ENCODE data around the gene PFKL. TPM values are rescaled to one million over a fixed set of nuclear protein-coding genes. Genes with fewer than 3 reads are reported as not detected.

The PFKL gene
- total RNA-seq, 1 donor: 106 TPM

DNA sequence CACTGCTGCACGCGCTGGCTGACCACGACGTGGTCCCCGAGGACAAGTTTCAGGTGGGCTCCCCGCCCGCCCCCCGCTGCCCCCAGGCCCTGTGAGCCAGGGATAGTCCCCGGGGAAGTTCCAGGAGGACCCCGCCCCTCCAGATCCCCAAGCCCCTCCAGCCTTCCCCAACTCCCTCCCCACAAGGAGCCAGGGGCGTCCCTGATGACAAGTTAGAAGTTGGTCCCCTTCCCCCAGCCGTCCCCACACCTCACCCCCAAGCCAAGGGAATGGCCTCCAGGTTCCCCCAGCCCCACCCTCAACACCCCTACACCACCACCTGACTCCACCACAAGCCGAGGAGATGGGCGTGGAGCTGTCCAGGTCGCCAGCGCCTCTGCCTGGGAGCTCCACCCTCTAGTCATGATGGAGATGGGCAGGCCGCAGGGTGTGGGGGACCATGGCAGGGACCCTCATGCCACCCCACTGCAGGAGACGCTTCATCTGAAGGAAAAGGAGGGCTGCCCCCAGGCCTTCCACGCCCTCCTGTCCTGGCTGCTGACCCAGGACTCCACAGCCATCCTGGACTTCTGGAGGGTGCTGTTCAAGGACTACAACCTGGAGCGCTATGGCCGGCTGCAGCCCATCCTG, 13.7 kb upstream of the PFKL start:
- no peak overlapping the region for H3K4me3 ChIP-seq (ENCODE audit: low read depth, low read length)
- TF ChIP-seq, protein P1, sequence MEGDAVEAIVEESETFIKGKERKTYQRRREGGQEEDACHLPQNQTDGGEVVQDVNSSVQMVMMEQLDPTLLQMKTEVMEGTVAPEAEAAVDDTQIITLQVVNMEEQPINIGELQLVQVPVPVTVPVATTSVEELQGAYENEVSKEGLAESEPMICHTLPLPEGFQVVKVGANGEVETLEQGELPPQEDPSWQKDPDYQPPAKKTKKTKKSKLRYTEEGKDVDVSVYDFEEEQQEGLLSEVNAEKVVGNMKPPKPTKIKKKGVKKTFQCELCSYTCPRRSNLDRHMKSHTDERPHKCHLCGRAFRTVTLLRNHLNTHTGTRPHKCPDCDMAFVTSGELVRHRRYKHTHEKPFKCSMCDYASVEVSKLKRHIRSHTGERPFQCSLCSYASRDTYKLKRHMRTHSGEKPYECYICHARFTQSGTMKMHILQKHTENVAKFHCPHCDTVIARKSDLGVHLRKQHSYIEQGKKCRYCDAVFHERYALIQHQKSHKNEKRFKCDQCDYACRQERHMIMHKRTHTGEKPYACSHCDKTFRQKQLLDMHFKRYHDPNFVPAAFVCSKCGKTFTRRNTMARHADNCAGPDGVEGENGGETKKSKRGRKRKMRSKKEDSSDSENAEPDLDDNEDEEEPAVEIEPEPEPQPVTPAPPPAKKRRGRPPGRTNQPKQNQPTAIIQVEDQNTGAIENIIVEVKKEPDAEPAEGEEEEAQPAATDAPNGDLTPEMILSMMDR (IDR thresholded peaks at IDR 0.05; ENCODE audit: insufficient read depth, low read depth, low read length): no peak
- no peak for DNase-seq (ENCODE audit: low read depth)

DNA sequence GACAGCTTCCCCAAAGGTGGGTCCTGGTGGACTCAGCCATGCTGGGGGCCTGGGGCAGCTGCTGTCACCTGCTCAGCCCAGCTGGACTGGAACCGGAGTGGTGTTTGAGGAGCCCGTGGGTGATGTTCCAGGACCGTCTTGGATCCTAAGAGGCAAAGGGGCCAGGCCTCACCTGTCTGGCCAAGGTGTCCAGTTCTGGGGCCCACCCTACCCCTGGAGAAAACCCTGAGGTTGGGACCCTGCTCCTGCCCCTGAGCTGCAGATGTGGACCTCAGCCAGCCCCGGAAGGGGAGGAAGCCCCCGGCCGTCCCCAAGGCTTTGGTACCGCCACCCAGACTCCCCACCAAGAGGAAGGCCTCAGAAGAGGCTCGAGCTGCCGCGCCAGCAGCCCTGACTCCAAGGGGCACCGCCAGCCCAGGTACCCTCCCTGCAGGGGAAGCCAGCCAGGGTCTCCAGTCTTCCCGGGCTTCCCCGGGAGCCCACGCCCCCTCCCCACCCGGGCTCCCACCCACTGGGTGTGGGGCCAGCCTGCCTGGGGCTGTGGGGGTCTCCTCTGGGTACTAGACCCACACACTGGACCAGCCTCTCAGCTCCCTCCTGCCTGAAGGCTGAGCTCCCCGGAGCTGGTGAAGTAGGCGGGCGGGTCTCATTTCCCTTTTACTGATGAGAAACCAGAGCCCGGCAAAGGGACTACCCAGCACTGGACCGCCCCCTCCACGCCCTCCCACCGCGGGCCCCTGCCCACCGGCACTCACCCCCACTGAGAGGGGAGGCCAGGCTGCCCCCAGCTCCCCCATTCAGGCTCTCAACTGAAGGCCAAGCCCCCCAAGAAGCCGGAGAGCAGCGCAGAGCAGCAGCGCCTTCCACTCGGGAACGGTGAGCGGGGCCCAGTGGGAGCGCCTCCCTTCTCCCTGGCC, 12.9 kb upstream of the PFKL start:
- DNase-seq (ENCODE audit: low read depth): no peak
- TF ChIP-seq, protein P1 (IDR thresholded peaks at IDR 0.05; ENCODE audit: insufficient read depth, low read depth, low read length): no peak
- no peak overlapping the region for H3K4me3 ChIP-seq (ENCODE audit: low read depth, low read length)

DNA sequence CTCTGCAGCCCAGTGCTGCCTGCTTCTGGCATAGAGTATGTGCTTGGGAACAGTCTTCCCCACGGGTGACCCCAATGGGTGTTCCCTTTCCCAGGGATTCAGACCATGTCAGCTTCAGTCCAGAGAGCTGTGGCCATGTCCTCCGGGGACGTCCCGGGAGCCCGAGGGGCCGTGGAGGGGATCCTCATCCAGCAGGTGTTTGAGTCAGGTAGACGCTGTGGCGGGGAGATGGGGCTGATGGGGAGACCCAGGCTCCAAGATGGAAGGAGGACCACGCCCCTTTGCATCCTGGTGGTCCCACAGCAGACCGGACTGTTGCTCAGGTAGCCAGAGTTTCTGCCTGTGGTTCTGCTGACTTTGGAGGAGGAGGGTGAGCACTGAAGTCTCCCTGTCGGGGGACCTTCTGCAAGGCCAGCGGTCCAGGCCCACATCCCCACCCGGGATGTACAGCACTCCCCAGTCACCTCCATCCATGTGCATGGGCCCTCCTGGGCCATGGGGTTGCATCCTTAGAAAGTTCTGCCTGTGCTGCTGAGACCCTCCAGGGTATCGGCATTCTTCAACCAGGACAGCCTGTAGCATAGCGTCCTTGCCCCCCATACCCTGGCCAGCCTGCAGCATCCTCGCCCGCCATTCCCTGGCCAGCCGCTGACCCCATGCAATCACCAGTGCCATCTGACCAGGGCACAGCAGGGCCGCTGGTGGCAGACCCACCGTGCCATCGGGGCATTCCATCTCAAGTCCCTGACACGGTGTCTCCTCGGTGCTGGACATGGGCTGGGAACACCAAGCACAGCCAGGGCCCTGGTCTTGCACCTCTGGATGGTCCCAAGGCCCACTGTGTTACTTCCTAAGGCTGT, 11.4 kb upstream of the PFKL start:
- TF ChIP-seq, protein P1 (IDR thresholded peaks at IDR 0.05; ENCODE audit: insufficient read depth, low read depth, low read length): no peak
- H3K4me3 ChIP-seq (ENCODE audit: low read depth, low read length): no peak overlapping the region
- DNase-seq (ENCODE audit: low read depth): no peak

DNA sequence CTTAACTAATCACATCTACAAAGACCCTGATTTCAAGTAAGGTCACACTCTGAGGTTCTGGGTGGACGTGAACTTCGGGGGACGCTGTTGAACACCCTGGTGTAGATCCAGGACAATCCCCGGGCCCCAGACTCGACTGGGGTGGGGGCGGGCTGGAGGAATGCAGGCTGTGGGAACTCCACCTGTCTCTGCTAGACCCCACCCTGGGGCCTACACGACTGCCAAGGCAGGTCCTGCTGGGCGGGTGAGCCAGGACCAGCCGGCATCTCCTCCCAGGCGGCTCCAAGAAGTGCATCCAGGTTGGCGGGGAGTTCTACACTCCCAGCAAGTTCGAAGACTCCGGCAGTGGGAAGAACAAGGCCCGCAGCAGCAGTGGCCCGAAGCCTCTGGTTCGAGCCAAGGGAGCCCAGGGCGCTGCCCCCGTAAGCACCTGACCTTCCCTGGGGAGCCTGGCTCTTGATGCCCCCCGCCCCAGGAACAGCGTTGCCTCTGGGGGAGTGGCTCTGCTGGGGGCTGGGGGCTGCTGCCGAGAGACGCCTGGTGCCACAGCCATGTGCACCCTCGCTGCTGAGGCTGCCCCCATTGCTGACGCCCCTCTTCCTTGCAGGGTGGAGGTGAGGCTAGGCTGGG, 10.4 kb upstream of the PFKL start:
- no peak overlapping the region for H3K4me3 ChIP-seq (ENCODE audit: low read depth, low read length)
- TF ChIP-seq, protein P1 (IDR thresholded peaks at IDR 0.05; ENCODE audit: insufficient read depth, low read depth, low read length): no peak
- no peak for DNase-seq (ENCODE audit: low read depth)

DNA sequence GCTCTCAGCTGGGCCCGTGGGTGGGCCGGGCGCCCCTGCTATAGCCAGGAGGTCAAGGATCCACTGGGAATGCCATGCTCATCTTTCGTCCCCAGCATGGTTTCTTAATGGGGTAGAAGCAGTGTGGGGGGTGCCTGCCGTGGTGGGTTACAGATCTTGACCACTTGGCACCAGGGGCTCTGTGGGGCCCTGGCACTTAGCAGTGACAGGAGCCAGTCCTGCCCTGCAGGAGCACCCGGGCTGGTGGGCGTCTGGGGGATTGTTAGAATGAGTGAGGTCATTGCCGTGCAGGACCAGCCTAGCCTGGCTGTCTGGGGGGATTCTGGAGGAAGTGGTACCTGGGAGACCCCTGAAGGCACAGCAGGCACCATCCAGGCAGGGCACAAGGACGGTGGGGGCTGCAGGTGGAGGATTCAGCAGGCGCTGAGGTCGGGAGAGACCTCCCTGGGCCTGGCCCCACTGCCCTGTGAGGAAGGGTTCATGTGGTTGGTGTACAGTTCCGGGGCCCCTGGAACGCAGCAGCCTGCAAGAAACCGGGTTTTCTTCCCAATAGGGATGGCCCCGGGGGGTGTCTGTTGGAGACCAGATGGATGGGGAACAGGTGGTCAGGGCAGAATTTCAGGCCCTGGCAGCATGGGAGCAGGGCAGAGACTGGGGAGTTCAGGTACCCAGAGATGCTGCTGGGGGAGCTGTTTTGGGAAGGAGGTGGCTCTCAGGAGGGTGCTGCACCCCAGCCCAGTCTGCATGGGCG, 9.4 kb upstream of the PFKL start:
- TF ChIP-seq, protein P1 (IDR thresholded peaks at IDR 0.05; ENCODE audit: insufficient read depth, low read depth, low read length): no peak
- no peak overlapping the region for H3K4me3 ChIP-seq (ENCODE audit: low read depth, low read length)
- no peak for DNase-seq (ENCODE audit: low read depth)

All from fibroblast of villous mesenchyme (primary cell).